Loucy (cell line): ENCODE data around the gene CAPN14.

Source experiments
- EZH2phosphoT487 ChIP-seq: fragments of 200-600 bp; IDR thresholded peaks from 2 replicates; pipeline ENCODE4 v1.6.1; 2018; ENCODE audit warnings: antibody characterized with exemption, mild to moderate bottlenecking, moderate library complexity, borderline replicate concordance
- TF ChIP-seq, protein P1 (sequence below): fragments of 200-600 bp; sonication (generic); conservative IDR thresholded peaks from 2 replicates; pipeline ENCODE4 v1.5.1; 2014; ENCODE audit warnings: mild to moderate bottlenecking, antibody characterized with exemption, low read length

DNA sequence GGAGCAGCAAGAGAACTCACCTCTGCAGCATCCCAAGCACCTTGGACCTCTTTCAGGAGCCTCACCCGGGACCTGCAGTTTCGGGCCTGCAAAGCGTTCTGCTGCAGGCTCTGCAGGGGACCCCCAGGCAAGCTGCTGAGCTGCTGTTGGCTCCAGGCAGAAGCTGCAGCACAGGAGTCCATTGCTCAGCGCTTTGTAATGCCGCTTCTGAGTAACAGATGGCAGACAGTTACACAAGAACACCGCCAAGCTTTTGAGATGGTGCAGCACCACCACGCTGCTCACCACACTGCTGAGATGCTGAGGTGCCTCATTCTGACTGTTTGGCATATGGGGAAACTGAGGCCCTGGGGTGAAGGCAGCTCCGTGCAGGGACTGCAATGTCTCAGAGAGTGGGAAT is 77.2 kb downstream of the CAPN14 start:
- TF ChIP-seq, protein P1, sequence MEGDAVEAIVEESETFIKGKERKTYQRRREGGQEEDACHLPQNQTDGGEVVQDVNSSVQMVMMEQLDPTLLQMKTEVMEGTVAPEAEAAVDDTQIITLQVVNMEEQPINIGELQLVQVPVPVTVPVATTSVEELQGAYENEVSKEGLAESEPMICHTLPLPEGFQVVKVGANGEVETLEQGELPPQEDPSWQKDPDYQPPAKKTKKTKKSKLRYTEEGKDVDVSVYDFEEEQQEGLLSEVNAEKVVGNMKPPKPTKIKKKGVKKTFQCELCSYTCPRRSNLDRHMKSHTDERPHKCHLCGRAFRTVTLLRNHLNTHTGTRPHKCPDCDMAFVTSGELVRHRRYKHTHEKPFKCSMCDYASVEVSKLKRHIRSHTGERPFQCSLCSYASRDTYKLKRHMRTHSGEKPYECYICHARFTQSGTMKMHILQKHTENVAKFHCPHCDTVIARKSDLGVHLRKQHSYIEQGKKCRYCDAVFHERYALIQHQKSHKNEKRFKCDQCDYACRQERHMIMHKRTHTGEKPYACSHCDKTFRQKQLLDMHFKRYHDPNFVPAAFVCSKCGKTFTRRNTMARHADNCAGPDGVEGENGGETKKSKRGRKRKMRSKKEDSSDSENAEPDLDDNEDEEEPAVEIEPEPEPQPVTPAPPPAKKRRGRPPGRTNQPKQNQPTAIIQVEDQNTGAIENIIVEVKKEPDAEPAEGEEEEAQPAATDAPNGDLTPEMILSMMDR = no peak
- TF ChIP-seq EZH2phosphoT487 = no peak
